GM12872 (cell line): ENCODE measurements around the gene ABCA2.

Experiments used
- CTCF ChIP-seq: IDR thresholded peaks from 3 replicates; pipeline ENCODE4 v1.5.1; 2011; ENCODE audit warnings: low read depth, mild to moderate bottlenecking, low read length, moderate library complexity; ENCODE audit not compliant: insufficient read depth

ABCA2 gene

GRCh38 chr9:136968333-136969127, 59.5 kb downstream of the ABCA2 start:
- TF ChIP-seq CTCF = no peak

- no peak for TF ChIP-seq CTCF
These were observed 62.1 kb downstream of the ABCA2 start for GRCh38 chr9:136965771-136966484.

GRCh38 chr9:136964833-136965422, 63.1 kb downstream of the ABCA2 start:
- TF ChIP-seq CTCF = no peak

- TF ChIP-seq CTCF = no peak
These were observed 63.8 kb downstream of the ABCA2 start for GRCh38 chr9:136964171-136964689.

GRCh38 chr9:136963751-136964150, 64.3 kb downstream of the ABCA2 start:
- TF ChIP-seq CTCF = no peak

- TF ChIP-seq CTCF = no peak
These were observed 64.7 kb downstream of the ABCA2 start for GRCh38 chr9:136963341-136963740.

- no peak for TF ChIP-seq CTCF
These were observed 65.3 kb downstream of the ABCA2 start for GRCh38 chr9:136962701-136963248.
